HG02763 (cell line): ENCODE measurements around the gene TSPAN4.

Experiments used
- ATAC-seq: cut with Tn5 transposase; IDR thresholded peaks from one replicate; pipeline ENCODE4 v1.9.1; 2021; ENCODE audit warnings: mild to moderate bottlenecking, moderate library complexity; ENCODE audit not compliant: unreplicated experiment

TSPAN4 gene

DNA sequence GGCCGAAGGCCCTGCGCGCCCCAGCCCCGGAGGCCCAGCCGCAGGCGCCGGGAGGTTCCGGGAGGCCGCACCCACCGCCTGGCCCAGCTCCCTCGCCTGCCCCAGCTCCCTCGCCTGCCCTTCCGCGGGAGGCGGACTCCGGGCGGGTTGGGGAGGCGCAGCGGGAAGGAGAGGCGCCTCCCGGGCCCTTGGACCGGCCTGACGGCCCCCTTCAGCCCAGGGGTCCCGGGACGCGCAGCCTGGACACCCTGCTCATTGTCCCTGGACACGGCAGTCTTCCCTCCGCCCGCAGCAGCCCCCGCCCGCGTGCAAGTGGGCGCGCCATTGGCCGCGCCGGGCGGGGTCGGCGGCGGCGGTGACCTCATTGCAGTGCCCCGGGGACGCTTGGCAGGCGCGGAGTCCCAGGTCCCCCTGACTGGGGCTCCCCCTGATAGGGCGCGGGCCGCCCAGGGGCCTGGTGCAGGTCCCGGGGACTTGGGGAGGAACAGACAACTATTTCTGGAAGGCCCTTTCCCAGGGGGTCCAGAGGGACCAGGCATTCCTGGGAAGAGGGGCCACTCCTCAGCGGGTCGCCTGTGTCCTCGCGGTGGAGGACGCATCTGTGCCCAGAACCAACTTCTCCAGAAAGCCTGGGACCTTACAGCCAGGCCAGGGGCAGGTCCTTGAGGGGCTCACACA is 9.4 kb upstream of the TSPAN4 start:
- no peak for ATAC-seq

DNA sequence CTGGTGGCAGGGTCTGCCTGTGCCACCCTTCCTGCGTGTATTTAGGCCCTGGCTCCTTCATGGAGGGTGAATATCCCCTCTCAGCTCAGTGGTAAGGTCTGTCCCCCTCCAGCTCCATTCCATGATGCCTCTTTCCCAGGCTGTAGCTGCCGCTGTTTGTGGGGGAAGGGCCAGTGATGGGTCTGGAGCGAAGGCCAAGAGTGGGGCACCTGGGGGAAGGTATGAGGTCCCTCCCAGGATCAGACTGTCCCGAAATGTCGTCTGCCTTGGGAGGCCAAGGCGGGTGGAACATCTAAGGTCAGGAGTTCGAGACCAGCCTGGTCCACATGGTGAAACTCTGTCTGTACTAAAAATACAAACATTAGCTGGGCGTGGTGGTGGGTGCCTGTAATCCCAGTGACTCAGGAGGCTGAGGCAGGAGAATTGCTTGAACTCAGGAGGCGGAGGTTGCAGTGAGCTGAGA is 8.8 kb upstream of the TSPAN4 start:
- no peak for ATAC-seq

- no peak for ATAC-seq
These were observed 8.0 kb upstream of the TSPAN4 start for GRCh38 chr11:834371-835316.

DNA sequence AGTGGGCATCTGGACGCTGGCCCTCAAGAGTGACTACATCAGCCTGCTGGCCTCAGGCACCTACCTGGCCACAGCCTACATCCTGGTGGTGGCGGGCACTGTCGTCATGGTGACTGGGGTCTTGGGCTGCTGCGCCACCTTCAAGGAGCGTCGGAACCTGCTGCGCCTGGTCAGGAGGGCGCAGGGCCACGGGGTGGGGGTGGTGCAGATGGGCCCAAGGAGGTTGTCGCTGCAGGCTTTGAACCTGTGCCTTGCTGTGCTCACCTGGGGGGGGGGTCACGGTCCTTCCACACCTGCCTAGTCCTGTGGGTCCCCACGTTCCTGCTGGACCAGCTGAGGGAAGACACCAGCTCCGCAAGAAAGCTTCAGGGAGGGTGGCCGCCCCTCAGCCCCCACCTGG is 6.4 kb upstream of the TSPAN4 start:
- ATAC-seq, result no peak

- no peak for ATAC-seq
These were observed 6.0 kb upstream of the TSPAN4 start for GRCh38 chr11:836700-837099.

DNA sequence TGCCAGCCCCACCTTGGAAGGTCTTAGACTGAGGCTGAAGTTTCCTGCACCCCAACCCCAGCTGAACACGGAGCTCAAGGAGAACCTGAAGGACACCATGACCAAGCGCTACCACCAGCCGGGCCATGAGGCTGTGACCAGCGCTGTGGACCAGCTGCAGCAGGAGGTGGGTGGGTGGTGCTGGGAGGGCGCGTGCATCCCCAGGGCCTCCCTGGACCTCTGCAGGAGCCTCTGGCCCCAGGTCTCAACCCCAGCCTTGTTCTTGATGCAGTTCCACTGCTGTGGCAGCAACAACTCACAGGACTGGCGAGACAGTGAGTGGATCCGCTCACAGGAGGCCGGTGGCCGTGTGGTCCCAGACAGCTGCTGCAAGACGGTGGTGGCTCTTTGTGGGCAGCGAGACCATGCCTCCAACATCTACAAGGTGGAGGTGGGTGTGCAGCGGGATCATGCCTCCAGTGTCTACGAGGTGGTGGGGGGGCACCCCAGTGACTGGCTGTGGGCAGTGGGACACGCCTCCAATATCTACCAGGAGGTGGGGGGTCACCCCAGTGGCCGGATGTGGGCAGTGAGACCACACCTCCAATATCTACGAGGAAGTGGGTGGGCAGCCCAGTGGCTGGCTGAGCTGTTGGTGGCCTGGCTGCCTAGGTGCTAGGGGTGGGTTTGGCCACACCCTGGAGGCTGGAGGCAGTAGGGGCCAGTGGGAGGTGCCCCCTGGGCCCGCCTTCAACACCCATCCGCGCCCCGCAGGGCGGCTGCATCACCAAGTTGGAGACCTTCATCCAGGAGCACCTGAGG is 5.3 kb upstream of the TSPAN4 start:
- no peak for ATAC-seq

DNA sequence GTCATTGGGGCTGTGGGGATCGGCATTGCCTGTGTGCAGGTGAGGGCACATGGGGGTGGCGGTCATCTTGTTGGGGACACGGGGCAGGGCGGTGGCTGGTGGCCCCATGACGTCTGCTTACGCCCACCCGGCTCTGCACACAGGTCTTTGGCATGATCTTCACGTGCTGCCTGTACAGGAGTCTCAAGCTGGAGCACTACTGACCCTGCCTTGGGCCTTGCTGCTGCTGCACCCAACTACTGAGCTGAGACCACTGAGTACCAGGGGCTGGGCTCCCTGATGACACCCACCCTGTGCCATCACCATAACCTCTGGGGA is 4.7 kb upstream of the TSPAN4 start:
- ATAC-seq, result no peak

GRCh38 chr11:838441-839279 is 4.0 kb upstream of the TSPAN4 start:
- ATAC-seq, result no peak

- no peak for ATAC-seq
These were observed 3.4 kb upstream of the TSPAN4 start for GRCh38 chr11:839280-839623.

GRCh38 chr11:839875-840617 is 2.6 kb upstream of the TSPAN4 start:
- no peak for ATAC-seq

GRCh38 chr11:841981-842369 is 677 bp upstream of the TSPAN4 start:
- ATAC-seq, result no peak

DNA sequence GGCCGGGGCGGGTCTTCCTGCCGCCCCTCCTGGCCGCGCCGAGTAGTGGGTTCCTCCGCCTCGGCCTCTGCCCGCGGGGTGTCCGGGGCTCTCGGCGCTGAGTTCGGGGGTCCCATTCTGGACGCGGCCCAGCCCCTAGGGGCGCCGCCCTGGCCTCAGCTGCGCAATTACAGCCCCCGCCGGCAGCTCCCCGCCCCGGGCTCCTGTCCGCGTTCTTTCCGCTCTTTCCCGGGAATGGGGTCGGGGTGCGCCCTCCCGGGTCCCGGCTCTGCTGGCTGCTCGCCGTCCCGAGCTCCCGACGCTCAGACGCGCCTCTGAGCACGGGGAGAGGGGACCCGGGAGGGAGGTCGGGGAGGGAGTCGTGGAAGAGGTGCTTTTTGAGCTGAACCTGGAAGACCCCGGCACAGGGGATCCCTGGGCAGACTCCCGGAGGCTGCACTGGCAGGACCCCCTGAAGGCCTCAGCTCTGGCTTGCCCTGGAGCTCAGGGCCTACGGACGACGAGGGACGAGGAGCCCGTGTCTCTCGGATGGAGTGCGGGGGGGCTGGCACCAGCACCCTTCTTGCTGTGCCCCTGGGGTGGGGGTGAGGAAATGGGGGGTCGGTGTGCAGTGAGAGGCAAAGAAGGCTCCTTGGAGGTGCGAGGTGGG is 558 bp downstream of the TSPAN4 start:
- no peak for ATAC-seq

GRCh38 chr11:843818-844692 is 1.4 kb downstream of the TSPAN4 start:
- no peak for ATAC-seq

DNA sequence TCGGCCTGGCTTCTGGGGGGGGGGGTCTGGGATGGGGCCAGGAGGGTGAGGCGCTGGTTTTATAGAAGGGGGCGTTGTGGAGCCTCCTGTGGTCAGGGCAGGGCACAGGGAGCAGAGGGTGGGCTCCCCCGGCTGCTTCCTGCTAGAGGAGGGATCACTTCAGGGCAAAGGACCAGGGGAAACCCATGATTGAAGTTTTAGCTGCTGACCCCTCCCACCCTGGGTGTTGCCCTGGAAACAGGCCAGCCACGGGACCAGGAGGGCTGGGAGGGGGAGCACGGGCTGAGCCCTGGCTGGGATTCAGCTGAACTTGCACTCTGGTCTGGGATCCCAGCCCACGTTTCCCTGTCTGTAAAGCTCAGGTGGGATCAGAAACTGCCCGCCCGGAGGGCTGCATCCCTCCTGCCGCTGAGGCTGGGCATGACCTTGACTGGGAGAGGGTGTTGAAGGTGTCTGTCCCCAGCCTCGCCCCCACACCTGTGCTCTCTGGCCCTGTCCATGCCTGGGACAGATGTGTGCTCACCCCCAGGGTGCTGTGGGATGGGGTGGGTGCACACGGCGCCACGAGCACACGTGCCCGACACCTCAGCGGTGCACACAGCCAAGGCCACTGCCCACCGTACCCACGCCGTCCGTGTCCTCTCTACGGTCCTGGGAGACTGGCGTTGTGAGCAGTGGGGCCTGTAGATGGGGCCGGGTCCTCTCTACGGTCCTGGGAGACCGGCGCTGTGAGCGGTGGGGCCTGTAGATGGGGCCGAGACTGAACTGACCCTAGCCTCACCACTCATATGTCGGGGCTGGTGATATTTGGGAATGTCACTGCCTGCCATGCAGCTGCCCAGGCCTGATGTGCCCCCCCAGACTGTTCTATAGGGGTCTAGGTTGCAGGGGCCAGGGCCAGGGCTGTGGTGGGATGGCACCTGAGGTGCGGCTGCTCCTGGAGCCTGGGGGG is 2.3 kb downstream of the TSPAN4 start:
- ATAC-seq, result no peak

DNA sequence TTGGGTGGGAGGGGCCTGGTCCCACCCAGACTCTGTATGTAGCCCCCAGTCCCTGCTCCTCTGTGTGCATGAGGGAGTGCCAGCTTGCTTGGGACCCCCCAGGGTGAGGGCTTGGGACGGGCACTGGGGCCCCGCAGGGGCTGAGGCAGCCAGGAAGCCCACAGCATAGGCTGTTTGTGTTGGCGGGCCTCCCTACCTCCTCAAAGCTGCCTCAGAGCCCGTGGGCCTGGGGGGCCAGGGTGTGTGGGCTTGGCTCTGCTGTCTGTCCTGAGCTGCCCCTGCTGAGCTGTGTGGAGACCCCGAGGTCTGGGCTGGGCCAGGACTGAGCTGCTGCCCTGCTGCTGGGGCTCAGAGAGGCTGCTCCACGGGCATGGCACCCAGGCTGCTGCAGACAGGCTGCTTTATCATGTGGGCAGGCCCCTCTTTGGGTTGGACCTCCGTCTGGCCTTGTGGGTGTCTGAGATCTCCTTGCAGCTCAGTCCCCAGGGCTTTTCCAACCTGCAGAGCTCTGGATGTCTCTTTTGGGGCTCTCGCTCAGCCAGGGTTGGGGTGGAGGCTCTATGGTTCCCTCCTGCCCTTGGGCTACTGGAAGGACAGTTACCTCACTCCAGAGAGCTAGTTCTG is 3.3 kb downstream of the TSPAN4 start:
- ATAC-seq, result no peak

- ATAC-seq, result no peak
These were observed 3.9 kb downstream of the TSPAN4 start for GRCh38 chr11:846496-847098.

DNA sequence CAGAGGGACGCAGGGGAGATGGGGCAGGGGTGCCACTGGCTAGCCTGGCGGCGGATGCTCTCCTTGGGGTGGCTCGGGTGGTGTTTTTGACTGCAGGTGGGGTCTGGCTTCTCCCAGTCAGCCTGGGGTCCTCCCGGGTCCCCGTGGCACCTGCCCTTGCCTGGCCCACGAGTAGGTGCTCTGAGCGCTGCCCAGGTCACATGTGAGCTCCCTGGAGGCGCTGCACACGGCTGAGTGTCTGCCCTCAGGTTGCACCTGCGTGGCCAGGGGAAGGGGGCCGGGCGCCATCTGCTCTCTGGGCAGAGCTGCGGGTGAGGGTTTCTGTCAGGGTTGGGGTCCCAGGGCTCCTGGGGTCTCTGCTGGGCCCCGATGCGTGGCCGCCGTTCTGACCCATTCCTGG is 5.2 kb downstream of the TSPAN4 start:
- no peak for ATAC-seq
